Astrocyte (in vitro differentiated cells and primary cell): Measurements from ENCODE around the gene SPSB1. TPM values are rescaled to one million over a fixed set of nuclear protein-coding genes. Genes with fewer than 3 reads are reported as not detected.

Experiments used
- DNase-seq: peaks from one replicate; pipeline ENCODE4 v3.0.0-alpha.2; 2010; ENCODE audit warnings: low read depth
- FAIRE-seq: peaks from 2 replicates; lab custom pipeline; 2011; peaks lifted over from hg19 to GRCh38; lab: Jason Lieb, UNC
- H2AFZ ChIP-seq: 2 replicates; pipeline ENCODE4 v1.6.0; 2012; ENCODE audit warnings: low read depth, low read length, inconsistent platforms
- H3K27ac ChIP-seq: 2 replicates; pipeline ENCODE4 v1.5.1; 2011; ENCODE audit warnings: low read depth, low read length, inconsistent platforms
- H3K27me3 ChIP-seq: 2 replicates; pipeline ENCODE4 v1.6.0; 2011; ENCODE audit warnings: low read length, inconsistent platforms; ENCODE audit not compliant: insufficient read depth
- H3K36me3 ChIP-seq: 2 replicates; pipeline ENCODE4 v1.5.1; 2011; ENCODE audit warnings: low read length, inconsistent platforms; ENCODE audit not compliant: insufficient read depth
- H3K4me1 ChIP-seq: 2 replicates; pipeline ENCODE4 v1.5.1; 2011; ENCODE audit warnings: low read length, inconsistent platforms; ENCODE audit not compliant: insufficient read depth
- H3K4me2 ChIP-seq: 2 replicates; pipeline ENCODE4 v1.6.0; 2012; ENCODE audit warnings: low read length, inconsistent platforms
- H3K4me3 ChIP-seq: 2 replicates; pipeline ENCODE4 v1.5.1; 2011; ENCODE audit warnings: low read depth, mild to moderate bottlenecking, low read length, inconsistent platforms; ENCODE audit not compliant: insufficient read depth
- H3K79me2 ChIP-seq: 2 replicates; pipeline ENCODE4 v1.6.0; 2012; ENCODE audit warnings: mild to moderate bottlenecking, low read length, inconsistent platforms; ENCODE audit not compliant: insufficient read depth
- H3K9ac ChIP-seq: 2 replicates; pipeline ENCODE4 v1.6.0; 2012; ENCODE audit warnings: mild to moderate bottlenecking, low read length, inconsistent platforms
- H3K9me3 ChIP-seq: 2 replicates; pipeline ENCODE4 v1.5.1; 2012; ENCODE audit warnings: low read depth, mild to moderate bottlenecking, low read length, inconsistent platforms; ENCODE audit not compliant: insufficient read depth
- H4K20me1 ChIP-seq: 2 replicates; pipeline ENCODE4 v1.6.0; 2012; ENCODE audit warnings: low read length, inconsistent platforms; ENCODE audit not compliant: insufficient read depth
- H3K27ac Mint-ChIP-seq: one replicate; pipeline ENCODE4 v1.8.0; 2021; ENCODE audit warnings: mild to moderate bottlenecking, mixed read lengths; ENCODE audit not compliant: unreplicated experiment
- H3K27me3 Mint-ChIP-seq: one replicate; pipeline ENCODE4 v1.8.0; 2021; ENCODE audit warnings: low read depth, mixed read lengths; ENCODE audit not compliant: unreplicated experiment
- H3K36me3 Mint-ChIP-seq: one replicate; pipeline ENCODE4 v1.8.0; 2021; ENCODE audit warnings: low read depth, mixed read lengths; ENCODE audit not compliant: unreplicated experiment
- H3K4me1 Mint-ChIP-seq: one replicate; pipeline ENCODE4 v1.8.0; 2021; ENCODE audit warnings: low read depth, mixed read lengths; ENCODE audit not compliant: unreplicated experiment
- H3K4me3 Mint-ChIP-seq: one replicate; pipeline ENCODE4 v1.8.0; 2021; ENCODE audit warnings: mild to moderate bottlenecking, moderate library complexity, mixed read lengths; ENCODE audit not compliant: unreplicated experiment
- H3K9me3 Mint-ChIP-seq: one replicate; pipeline ENCODE4 v1.8.0; 2021; ENCODE audit warnings: mild to moderate bottlenecking, mixed read lengths; ENCODE audit not compliant: unreplicated experiment
- EZH2 ChIP-seq: IDR thresholded peaks from 2 replicates; pipeline ENCODE4 v1.6.1; 2012; ENCODE audit warnings: mild to moderate bottlenecking, low read length, inconsistent platforms; ENCODE audit not compliant: insufficient read depth
- total RNA-seq: library from RNA; stranded (reverse); gene quantifications from 2 replicates; pipeline ENCODE4 v1.2.1, GENCODE V29; 2021
- TF ChIP-seq, protein P1 (sequence below): IDR thresholded peaks from 2 replicates; pipeline ENCODE4 v1.5.1; 2011; ENCODE audit warnings: low read depth, mild to moderate bottlenecking, inconsistent platforms, low read length, moderate library complexity; ENCODE audit not compliant: insufficient read depth

Gene SPSB1
- total RNA-seq, 1 donor from 2014 or later, result 53.5 TPM

- peaks cover 4% of the 10 kb centered on the region for H3K36me3 Mint-ChIP-seq
- no peak for FAIRE-seq
Observed at GRCh38 chr1:9417695-9418094, 125.0 kb downstream of the SPSB1 start.

DNA sequence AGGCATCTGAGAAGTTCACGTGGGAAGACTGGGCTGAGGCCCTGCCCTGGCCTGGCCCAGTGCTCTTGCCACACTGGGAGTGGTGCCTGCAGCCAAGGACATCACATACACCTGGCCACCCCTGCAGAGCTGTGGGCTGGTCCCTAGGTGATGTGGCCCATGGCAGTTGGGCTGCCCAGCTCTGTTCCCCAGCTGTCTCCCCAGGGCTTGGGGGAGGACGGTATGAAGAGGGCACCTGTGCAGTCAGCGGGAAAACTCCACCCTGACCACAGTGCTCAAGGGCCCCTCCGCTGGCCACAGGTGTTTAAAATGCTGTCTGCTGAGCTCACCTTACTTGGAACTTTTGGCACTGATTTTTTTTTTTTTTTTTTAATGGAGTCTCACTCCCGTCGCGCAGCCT, 126.2 kb downstream of the SPSB1 start:
- Mint-ChIP-seq H3K27me3 (peaks cover 6% of the 10 kb centered on the region), H3K36me3 (peaks cover 6% of the 10 kb centered on the region), H3K4me3 (no peak overlapping the region), H3K27ac (no peak overlapping the region), H3K9me3 (no peaks in the 10 kb centered on the region), H3K4me1 (peaks cover 8% of the 10 kb centered on the region)
- no peaks in the 10 kb centered on the region for H3K36me3 ChIP-seq
- no peak overlapping the region for H3K9ac ChIP-seq
- H3K27me3 ChIP-seq, result peaks cover 3% of the 10 kb centered on the region
- H4K20me1 ChIP-seq, result no peaks in the 10 kb centered on the region
- peaks cover 6% of the 10 kb centered on the region for H3K4me1 ChIP-seq
- DNase-seq (no peak), FAIRE-seq (no peak)
- H2AFZ ChIP-seq, result no peak overlapping the region
- no peak overlapping the region for H3K4me3 ChIP-seq
- H3K27ac ChIP-seq, result no peak overlapping the region
- H3K9me3 ChIP-seq, result no peaks in the 10 kb centered on the region
- no peak overlapping the region for H3K4me2 ChIP-seq
- TF ChIP-seq, protein P1, sequence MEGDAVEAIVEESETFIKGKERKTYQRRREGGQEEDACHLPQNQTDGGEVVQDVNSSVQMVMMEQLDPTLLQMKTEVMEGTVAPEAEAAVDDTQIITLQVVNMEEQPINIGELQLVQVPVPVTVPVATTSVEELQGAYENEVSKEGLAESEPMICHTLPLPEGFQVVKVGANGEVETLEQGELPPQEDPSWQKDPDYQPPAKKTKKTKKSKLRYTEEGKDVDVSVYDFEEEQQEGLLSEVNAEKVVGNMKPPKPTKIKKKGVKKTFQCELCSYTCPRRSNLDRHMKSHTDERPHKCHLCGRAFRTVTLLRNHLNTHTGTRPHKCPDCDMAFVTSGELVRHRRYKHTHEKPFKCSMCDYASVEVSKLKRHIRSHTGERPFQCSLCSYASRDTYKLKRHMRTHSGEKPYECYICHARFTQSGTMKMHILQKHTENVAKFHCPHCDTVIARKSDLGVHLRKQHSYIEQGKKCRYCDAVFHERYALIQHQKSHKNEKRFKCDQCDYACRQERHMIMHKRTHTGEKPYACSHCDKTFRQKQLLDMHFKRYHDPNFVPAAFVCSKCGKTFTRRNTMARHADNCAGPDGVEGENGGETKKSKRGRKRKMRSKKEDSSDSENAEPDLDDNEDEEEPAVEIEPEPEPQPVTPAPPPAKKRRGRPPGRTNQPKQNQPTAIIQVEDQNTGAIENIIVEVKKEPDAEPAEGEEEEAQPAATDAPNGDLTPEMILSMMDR, result no peak
- no peak for TF ChIP-seq EZH2
- no peaks in the 10 kb centered on the region for H3K79me2 ChIP-seq

More at GRCh38 chr1:9417695-9418094, 125.0 kb downstream of the SPSB1 start:
- no peak overlapping the region for H2AFZ ChIP-seq
- no peak overlapping the region for H3K4me3 ChIP-seq
- no peaks in the 10 kb centered on the region for H4K20me1 ChIP-seq
- Mint-ChIP-seq H3K27ac (peak overlapping the region; percentile 41), H3K4me3 (no peak overlapping the region), H3K27me3 (peaks cover 6% of the 10 kb centered on the region), H3K4me1 (peaks cover 13% of the 10 kb centered on the region), H3K9me3 (no peaks in the 10 kb centered on the region)
- TF ChIP-seq, protein P1, result no peak
- no peak overlapping the region for H3K27ac ChIP-seq
- H3K36me3 ChIP-seq, result no peaks in the 10 kb centered on the region
- no peak overlapping the region for H3K4me2 ChIP-seq
- H3K4me1 ChIP-seq, result peaks cover 16% of the 10 kb centered on the region
- H3K27me3 ChIP-seq, result no peaks in the 10 kb centered on the region
- no peak for DNase-seq
- H3K9me3 ChIP-seq, result no peaks in the 10 kb centered on the region
- no peaks in the 10 kb centered on the region for H3K79me2 ChIP-seq
- H3K9ac ChIP-seq, result no peak overlapping the region

Other genes starting within 250 kb of the SPSB1 start
- 0.79 and 2.6 TPM in 2 replicates for gene SLC2A5, start 223.3 kb upstream of the SPSB1 start, total RNA-seq
- gene GPR157, start 163.8 kb upstream of the SPSB1 start, total RNA-seq, result 5.4 and 8.2 TPM in 2 replicates
- 13.9 and 18.9 TPM in 2 replicates for gene H6PD, start 58.1 kb upstream of the SPSB1 start, total RNA-seq
- 6.2 and 6.7 TPM in 2 replicates for gene SLC25A33, start 246.6 kb downstream of the SPSB1 start, total RNA-seq